Measurements from ENCODE around the gene VKORC1L1. TPM values are rescaled to one million over a fixed set of nuclear protein-coding genes. Genes with fewer than 3 reads are reported as not detected.
"Not testable (repeated sequence)": the region's sequence is repeated elsewhere in the genome, so short reads cannot be mapped to it uniquely, and the experiment has no call there.

VKORC1L1 gene
- polyA plus RNA-seq, 1 donor from 2014 or later, result 18.2 TPM

GRCh38 chr7:65840446-65840845 is 32.4 kb upstream of the VKORC1L1 start:
- Histone ChIP-seq H3K4me3 (ENCODE audit: low read length) (no peak overlapping the region), H3K79me2 (replicated peaks; ENCODE audit: insufficient read depth, low read length) (no peaks in the 10 kb centered on the region), H3K27ac (ENCODE audit: low read length) (no peak overlapping the region), H3K9me3 (ENCODE audit: low read length) (no peaks in the 10 kb centered on the region), H3K27me3 (ENCODE audit: insufficient read depth, low read depth, low read length) (no peaks in the 10 kb centered on the region), H3K9ac (ENCODE audit: low read length) (no peak overlapping the region), H3K4me2 (ENCODE audit: low read length) (no peak overlapping the region), H2AFZ (ENCODE audit: low read depth, low read length) (no peak overlapping the region), H3K9me2 (ENCODE audit: insufficient read depth, low read length) (no peaks in the 10 kb centered on the region), H3K36me3 (ENCODE audit: insufficient read depth, low read length) (no peaks in the 10 kb centered on the region), H3F3A (ENCODE audit: insufficient read depth, low read length, poor library complexity, severe bottlenecking) (no peaks in the 10 kb centered on the region), H4K20me1 (ENCODE audit: insufficient read depth) (no peaks in the 10 kb centered on the region)
- TF ChIP-seq EZH2 (IDR thresholded peaks at IDR 0.05; ENCODE audit: borderline replicate concordance, insufficient read depth, low read length, poor library complexity, severe bottlenecking), result no peak
- TF ChIP-seq CTCF (IDR thresholded peaks at IDR 0.05; ENCODE audit: poor library complexity, severe bottlenecking), result no peak
- no peak for TF ChIP-seq EP300 (conservative IDR thresholded peaks at IDR 0.05; ENCODE audit: poor library complexity, severe bottlenecking)
- TF ChIP-seq RAD21 (conservative IDR thresholded peaks at IDR 0.05), result no peak
- TF ChIP-seq SMC3 (conservative IDR thresholded peaks at IDR 0.05; ENCODE audit: poor library complexity), result no peak
- no peak for TF ChIP-seq MXI1 (conservative IDR thresholded peaks at IDR 0.05; ENCODE audit: poor library complexity, severe bottlenecking)
- no peak for TF ChIP-seq REST (IDR thresholded peaks at IDR 0.05; ENCODE audit: borderline replicate concordance)
- TF ChIP-seq TAF1 (IDR thresholded peaks at IDR 0.05; ENCODE audit: low read depth), result no peak
- TF ChIP-seq POLR2AphosphoS5 (IDR thresholded peaks at IDR 0.05), result no peak

- H2AFZ ChIP-seq (ENCODE audit: low read depth, low read length); H3K79me2 ChIP-seq (replicated peaks; ENCODE audit: insufficient read depth, low read length); H3K4me2 ChIP-seq (ENCODE audit: low read length); H3K9me3 ChIP-seq (ENCODE audit: low read length); H3K4me3 ChIP-seq (ENCODE audit: low read length); H4K20me1 ChIP-seq (ENCODE audit: insufficient read depth); H3K9ac ChIP-seq (ENCODE audit: low read length); H3K36me3 ChIP-seq (ENCODE audit: insufficient read depth, low read length); H3K9me2 ChIP-seq (ENCODE audit: insufficient read depth, low read length); H3K27ac ChIP-seq (ENCODE audit: low read length); H3K27me3 ChIP-seq (ENCODE audit: insufficient read depth, low read depth, low read length); H3F3A ChIP-seq (ENCODE audit: insufficient read depth, low read length, poor library complexity, severe bottlenecking): not testable (repeated sequence)
These were observed 29.3 kb upstream of the VKORC1L1 start for GRCh38 chr7:65843616-65844015.

- Histone ChIP-seq H3K4me3 (ENCODE audit: low read length) (no peak overlapping the region), H4K20me1 (ENCODE audit: insufficient read depth) (no peaks in the 10 kb centered on the region), H3K27me3 (ENCODE audit: insufficient read depth, low read depth, low read length) (no peaks in the 10 kb centered on the region), H3F3A (ENCODE audit: insufficient read depth, low read length, poor library complexity, severe bottlenecking) (no peaks in the 10 kb centered on the region), H3K36me3 (ENCODE audit: insufficient read depth, low read length) (no peaks in the 10 kb centered on the region), H3K9me3 (ENCODE audit: low read length) (no peaks in the 10 kb centered on the region), H3K9ac (ENCODE audit: low read length) (no peak overlapping the region), H3K79me2 (replicated peaks; ENCODE audit: insufficient read depth, low read length) (no peaks in the 10 kb centered on the region), H3K9me2 (ENCODE audit: insufficient read depth, low read length) (no peaks in the 10 kb centered on the region), H3K4me2 (ENCODE audit: low read length) (no peak overlapping the region), H2AFZ (ENCODE audit: low read depth, low read length) (no peak overlapping the region), H3K27ac (ENCODE audit: low read length) (no peak overlapping the region)
- TF ChIP-seq EZH2 (IDR thresholded peaks at IDR 0.05; ENCODE audit: borderline replicate concordance, insufficient read depth, low read length, poor library complexity, severe bottlenecking), result no peak
- no peak for TF ChIP-seq REST (IDR thresholded peaks at IDR 0.05; ENCODE audit: borderline replicate concordance)
These were observed 26.8 kb upstream of the VKORC1L1 start for GRCh38 chr7:65846008-65846570.

GRCh38 chr7:65853426-65853825 is 19.4 kb upstream of the VKORC1L1 start:
- H3K79me2 ChIP-seq (replicated peaks; ENCODE audit: insufficient read depth, low read length); H3K27ac ChIP-seq (ENCODE audit: low read length); H3K9me2 ChIP-seq (ENCODE audit: insufficient read depth, low read length); H4K20me1 ChIP-seq (ENCODE audit: insufficient read depth); H3K9me3 ChIP-seq (ENCODE audit: low read length); H3K36me3 ChIP-seq (ENCODE audit: insufficient read depth, low read length); H3K9ac ChIP-seq (ENCODE audit: low read length); H3K4me3 ChIP-seq (ENCODE audit: low read length); H2AFZ ChIP-seq (ENCODE audit: low read depth, low read length); H3F3A ChIP-seq (ENCODE audit: insufficient read depth, low read length, poor library complexity, severe bottlenecking); H3K4me2 ChIP-seq (ENCODE audit: low read length); H3K27me3 ChIP-seq (ENCODE audit: insufficient read depth, low read depth, low read length): not testable (repeated sequence)

Data from neural cell (in vitro differentiated cells).